K562 (cell line): ENCODE measurements around the gene BMF. TPM values are rescaled to one million over a fixed set of nuclear protein-coding genes. Genes with fewer than 3 reads are reported as not detected.
A peak's percentile ranks its signal among the peaks of the same experiment; 100 is the strongest.

Source experiments
- HOXB6 ChIP-seq: fragments of 250-450 bp; sonication (Bioruptor Pico); IDR thresholded peaks from 2 replicates; pipeline ENCODE4 v1.5.1; 2022; ENCODE audit warnings: mild to moderate bottlenecking, borderline replicate concordance
- ILK ChIP-seq: fragments of 450-650 bp; IDR thresholded peaks from 2 replicates; pipeline ENCODE4 v1.6.1; 2016; ENCODE audit warnings: missing genetic modification characterization, low read depth, mild to moderate bottlenecking, missing compliant biosample characterization, moderate library complexity, borderline replicate concordance
- JUNB ChIP-seq: fragments of 450-650 bp; formaldehyde crosslinking; conservative IDR thresholded peaks from 2 replicates; pipeline ENCODE4 v1.4.0; 2020; ENCODE audit warnings: mild to moderate bottlenecking
- KDM1A ChIP-seq, 2 experiments: fragments of 450-650 bp; IDR thresholded peaks; 2 replicates each; pipeline ENCODE4 v1.6.1; 2016; ENCODE audit warnings: mild to moderate bottlenecking in 2 of 2
- NFYB ChIP-seq: IDR thresholded peaks from 2 replicates; pipeline ENCODE4 v1.6.1; 2011; ENCODE audit warnings: mild to moderate bottlenecking, moderate library complexity; ENCODE audit not compliant: insufficient read length; ENCODE audit errors: extremely low read depth
- NR2F6 ChIP-seq: fragments of 450-650 bp; formaldehyde crosslinking; IDR thresholded peaks from 2 replicates; pipeline ENCODE4 v1.4.0; 2020; ENCODE audit warnings: mild to moderate bottlenecking
- PCBP1 ChIP-seq: fragments of 200-400 bp; formaldehyde crosslinking; IDR thresholded peaks from 2 replicates; pipeline ENCODE4 v1.6.1; 2018; ENCODE audit warnings: mild to moderate bottlenecking, low read depth, low read length; ENCODE audit not compliant: poor library complexity, severe bottlenecking
- RNF219 ChIP-seq: fragments of 250-450 bp; sonication (Bioruptor Pico); IDR thresholded peaks from 2 replicates; pipeline ENCODE4 v1.5.0; 2022; ENCODE audit warnings: mild to moderate bottlenecking
- SAFB2 ChIP-seq: fragments of 200-400 bp; formaldehyde crosslinking; IDR thresholded peaks from 2 replicates; pipeline ENCODE4 v1.6.1; 2018; ENCODE audit warnings: borderline replicate concordance, low read length, low read depth, moderate library complexity; ENCODE audit not compliant: severe bottlenecking
- SAP30 ChIP-seq: fragments of 200-600 bp; sonication (generic); IDR thresholded peaks from 2 replicates; pipeline ENCODE4 v1.6.1; 2012; ENCODE audit warnings: borderline replicate concordance, low read depth, mild to moderate bottlenecking, moderate library complexity, low read length, control low read depth, inconsistent platforms; ENCODE audit not compliant: insufficient read depth, poor library complexity, severe bottlenecking
- SOX6 ChIP-seq: fragments of 450-650 bp; IDR thresholded peaks from 2 replicates; pipeline ENCODE4 v1.6.1; 2014; ENCODE audit warnings: mild to moderate bottlenecking
- SREBF2 ChIP-seq: sonication (generic); formaldehyde crosslinking; IDR thresholded peaks from 2 replicates; pipeline ENCODE4 v1.4.0; 2020; ENCODE audit warnings: mild to moderate bottlenecking, missing genetic modification reagents
- TAF15 ChIP-seq: fragments of 200-400 bp; formaldehyde crosslinking; IDR thresholded peaks from 2 replicates; pipeline ENCODE4 v1.6.1; 2017; ENCODE audit warnings: mild to moderate bottlenecking, low read depth, low read length, moderate library complexity
- TEAD2 ChIP-seq: fragments of 450-650 bp; IDR thresholded peaks from 2 replicates; pipeline ENCODE4 v1.6.1; 2016; ENCODE audit warnings: missing genetic modification characterization, control low read depth, missing compliant biosample characterization
- ZNF41 ChIP-seq: fragments of 250-450 bp; sonication (Bioruptor Pico); conservative IDR thresholded peaks from 2 replicates; pipeline ENCODE4 v1.4.0; 2020; ENCODE audit warnings: mild to moderate bottlenecking
- ZNF707 ChIP-seq: fragments of 250-450 bp; sonication (Bioruptor Pico); conservative IDR thresholded peaks from 2 replicates; pipeline ENCODE4 v1.8.0; 2022; ENCODE audit warnings: inconsistent platforms, mild to moderate bottlenecking, moderate library complexity
- polyA plus RNA-seq, 8 experiments: library from polyadenylated mRNA; depleted of rRNA in 4 of 8; stranded (reverse) in 5 of 8; unstranded in 3 of 8; fragments of >200 nt; fragmentation: Nextera tagmentation in 2 of 8; fragmentation: Illumina TruSeq in 1 of 8; extraction: Ambion mirVana in 2 of 8; extraction: Trizol in 1 of 8; gene quantifications; 2 replicates each; pipeline versions ENCODE4 v1.2.1 to v1.2.3, GENCODE V29; 2011 to 2014; ENCODE audit warnings: inconsistent platforms in 1 of 8, missing spikeins in 1 of 8
- total RNA-seq, 7 experiments: library from RNA; depleted of rRNA in 6 of 7; stranded (reverse); fragments of >200 nt in 6 of 7; fragmentation: Illumina TruSeq in 2 of 7; extraction: Trizol in 2 of 7; gene quantifications; 2 replicates each; pipeline versions ENCODE4 v1.2.1 to v1.2.3, GENCODE V29; 2011 to 2021; ENCODE audit warnings: low replicate concordance in 1 of 7
- TF ChIP-seq, protein P1 (sequence below), 3 experiments: fragments of 200-800 bp in 1 of 3; fragments of 250-450 bp in 1 of 3; fragments of 450-650 bp in 1 of 3; sonication (Bioruptor Pico) in 1 of 3; sonication (Bioruptor generic) in 1 of 3; formaldehyde crosslinking in 1 of 3; IDR thresholded peaks; 2 replicates each; pipeline versions ENCODE4 v1.6.1 to v1.8.0; 2016 to 2022; ENCODE audit warnings: mild to moderate bottlenecking in 2 of 3, missing genetic modification characterization in 2 of 3, missing compliant biosample characterization in 1 of 3, moderate library complexity in 1 of 3
- TF ChIP-seq, protein P2 (sequence below): fragments of 250-450 bp; sonication (Bioruptor Pico); IDR thresholded peaks from 2 replicates; pipeline ENCODE4 v1.5.0; 2021; ENCODE audit warnings: mild to moderate bottlenecking, moderate library complexity

BMF gene
- total and polyA plus RNA-seq, 9 of the 15 experiments (the other 6 are each of a cell fraction or from before 2014, with no cell fraction given): 0.25 to 0.91 (median 0.59) TPM; not detected in 2

DNA sequence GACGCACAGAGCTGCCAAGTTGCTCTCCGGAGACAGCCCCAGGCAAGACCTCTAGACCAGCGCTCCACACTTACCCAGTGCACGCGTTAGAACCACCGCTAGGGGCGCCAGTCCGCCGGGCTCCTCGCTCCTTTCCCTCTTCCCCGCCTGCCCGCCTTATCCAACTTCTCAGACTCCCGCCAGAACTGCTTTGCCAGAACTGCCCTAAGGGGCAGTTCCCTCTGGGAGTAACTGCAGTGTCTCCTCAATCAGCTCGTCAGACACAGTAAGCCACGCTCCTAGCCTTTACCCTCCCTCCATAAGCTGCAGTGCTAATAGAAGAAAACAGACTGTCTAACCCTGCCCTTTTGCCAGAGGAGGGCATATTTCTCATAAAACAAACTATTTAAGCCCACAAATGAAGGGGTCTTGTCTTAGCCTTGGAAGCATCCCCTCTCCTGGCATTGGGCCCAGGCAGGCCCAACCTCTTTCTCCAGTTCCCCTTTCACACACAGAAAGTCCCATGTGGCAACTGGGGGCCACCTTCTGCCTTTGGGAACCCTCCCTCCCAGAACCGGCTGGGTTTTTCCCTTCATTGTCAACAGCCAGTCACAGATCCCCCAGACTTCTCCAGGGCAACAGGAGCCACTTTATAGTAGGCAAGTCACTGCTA, 3.7 kb downstream of the BMF start (continued):
- TF ChIP-seq, protein P1, sequence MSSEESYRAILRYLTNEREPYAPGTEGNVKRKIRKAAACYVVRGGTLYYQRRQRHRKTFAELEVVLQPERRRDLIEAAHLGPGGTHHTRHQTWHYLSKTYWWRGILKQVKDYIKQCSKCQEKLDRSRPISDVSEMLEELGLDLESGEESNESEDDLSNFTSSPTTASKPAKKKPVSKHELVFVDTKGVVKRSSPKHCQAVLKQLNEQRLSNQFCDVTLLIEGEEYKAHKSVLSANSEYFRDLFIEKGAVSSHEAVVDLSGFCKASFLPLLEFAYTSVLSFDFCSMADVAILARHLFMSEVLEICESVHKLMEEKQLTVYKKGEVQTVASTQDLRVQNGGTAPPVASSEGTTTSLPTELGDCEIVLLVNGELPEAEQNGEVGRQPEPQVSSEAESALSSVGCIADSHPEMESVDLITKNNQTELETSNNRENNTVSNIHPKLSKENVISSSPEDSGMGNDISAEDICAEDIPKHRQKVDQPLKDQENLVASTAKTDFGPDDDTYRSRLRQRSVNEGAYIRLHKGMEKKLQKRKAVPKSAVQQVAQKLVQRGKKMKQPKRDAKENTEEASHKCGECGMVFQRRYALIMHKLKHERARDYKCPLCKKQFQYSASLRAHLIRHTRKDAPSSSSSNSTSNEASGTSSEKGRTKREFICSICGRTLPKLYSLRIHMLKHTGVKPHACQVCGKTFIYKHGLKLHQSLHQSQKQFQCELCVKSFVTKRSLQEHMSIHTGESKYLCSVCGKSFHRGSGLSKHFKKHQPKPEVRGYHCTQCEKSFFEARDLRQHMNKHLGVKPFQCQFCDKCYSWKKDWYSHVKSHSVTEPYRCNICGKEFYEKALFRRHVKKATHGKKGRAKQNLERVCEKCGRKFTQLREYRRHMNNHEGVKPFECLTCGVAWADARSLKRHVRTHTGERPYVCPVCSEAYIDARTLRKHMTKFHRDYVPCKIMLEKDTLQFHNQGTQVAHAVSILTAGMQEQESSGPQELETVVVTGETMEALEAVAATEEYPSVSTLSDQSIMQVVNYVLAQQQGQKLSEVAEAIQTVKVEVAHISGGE (CRISPR knock-in tag; IDR thresholded peaks at IDR 0.05): no peak
- TF ChIP-seq TEAD2 (tag) (no peak), RNF219 (CRISPR knock-in tag) (no peak), SAFB2 (no peak), ZNF707 (CRISPR knock-in tag) (no peak), SAP30 (no peak), TAF15 (no peak), SOX6 (peak; percentile 50; the same call in 1 of the 2 replicates), ZNF41 (no peak), ILK (tag) (no peak), SREBF2 (CRISPR knock-in tag) (no peak), HOXB6 (CRISPR knock-in tag) (0 out of 2 replicates have a peak, but pooled peaks have one; percentile 53), KDM1A (IDR thresholded peaks at IDR 0.05) (no peak), JUNB (CRISPR knock-in tag) (no peak), PCBP1 (no peak), NFYB (no peak), NR2F6 (CRISPR knock-in tag) (no peak)
- TF ChIP-seq, protein P2, sequence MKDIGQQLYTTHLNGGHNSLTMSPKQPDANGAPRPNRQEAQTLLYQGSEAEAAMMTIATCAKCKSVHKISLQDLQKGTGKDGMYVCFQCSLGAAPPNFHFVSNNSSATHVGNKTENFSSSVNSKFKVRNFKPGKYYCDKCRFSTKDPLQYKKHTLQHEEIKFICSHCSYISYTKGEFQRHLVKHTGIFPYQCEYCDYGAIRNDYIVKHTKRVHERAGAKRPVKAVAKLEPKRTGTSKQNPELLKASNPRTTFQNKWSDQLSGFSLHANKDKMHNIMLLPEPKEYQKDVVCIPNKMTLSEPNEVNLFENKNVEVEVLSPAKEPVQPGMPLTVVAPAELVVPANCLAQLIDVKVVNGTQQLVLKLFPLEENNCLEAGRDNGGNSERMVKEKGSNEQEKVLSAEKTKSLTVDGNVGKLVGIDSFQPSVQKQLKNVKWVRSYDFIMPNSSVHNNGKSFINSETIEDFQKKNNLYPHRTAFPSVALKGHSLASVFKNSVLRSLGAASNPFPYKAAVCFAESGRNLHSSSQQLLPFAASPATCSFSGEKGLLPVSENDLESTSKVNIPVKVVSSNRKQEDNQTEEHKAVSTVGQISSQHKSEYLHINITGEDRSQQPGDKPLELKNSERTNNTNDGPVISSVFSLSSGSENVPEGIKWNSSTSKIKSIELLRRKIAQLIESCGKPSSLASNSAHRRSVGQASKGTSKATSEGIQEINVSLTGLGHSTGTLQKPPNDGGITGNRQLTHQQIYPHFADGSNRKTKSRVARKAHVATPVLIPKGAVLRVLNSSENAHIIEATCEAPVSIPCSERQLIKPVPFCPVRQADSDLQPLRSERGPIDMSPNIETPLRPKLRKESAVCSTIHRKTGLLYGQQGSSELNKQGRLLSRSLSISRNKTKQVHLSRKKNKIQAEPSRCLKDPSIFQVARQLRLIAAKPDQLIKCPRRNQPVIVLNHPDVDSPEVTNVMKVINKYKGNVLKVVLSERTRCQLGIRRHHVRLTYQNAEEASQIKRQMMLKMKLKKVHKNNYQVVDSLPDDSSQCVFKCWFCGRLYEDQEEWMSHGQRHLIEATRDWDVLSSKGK (CRISPR knock-in tag): no peak
